Measurements from ENCODE around the gene BTG1. TPM values are rescaled to one million over a fixed set of nuclear protein-coding genes. Genes with fewer than 3 reads are reported as not detected.

BTG1 gene
- total and polyA plus RNA-seq, 9 of the 15 experiments (the other 6 are each of a cell fraction or from before 2014, with no cell fraction given), result 3.7 to 28.6 (median 7.4) TPM

GRCh38 chr12:92128612-92129011 lies 17.0 kb downstream of the BTG1 start:
- DNase-seq (ENCODE audit: extremely low read depth in 1 of 4, low spot score in 3 of 4) (no peak), ATAC-seq (no peak), FAIRE-seq (no peak)
- H3K27me3 ChIP-seq (ENCODE audit: control insufficient read depth in 2 of 2, insufficient read depth in 2 of 2, low read length in 2 of 2), result no peaks in the 10 kb centered on the region
- intact Hi-C loops (cut with micrococcal nuclease), result no loop called here
- no peak overlapping the region for H2AFZ ChIP-seq (ENCODE audit: low read depth, low read length)
- no peak overlapping the region for H3K9ac ChIP-seq (ENCODE audit: insufficient read depth in 1 of 2, low read depth in 2 of 2, low read length in 2 of 2)
- H3K27ac ChIP-seq (ENCODE audit: extremely low read depth, low read depth, low read length), result no peak overlapping the region
- ChIA-PET CTCF (ENCODE audit: low intra/inter-chr PET ratio) (no interaction called here), POLR2A (interaction anchor here (1.7 kb wide), 1 partner anchor 16 kb away, joined by 7 read pairs; the partner anchor contains the start of gene BTG1)
- H3K4me1 ChIP-seq (replicated peaks in 1 of 2; ENCODE audit: control insufficient read depth in 2 of 2, insufficient read depth in 2 of 2, low read length in 2 of 2), result peaks cover 0 to 16% of the 10 kb centered on the region in 2 experiments; a peak in 4 of 5 replicates
- H3K36me3 ChIP-seq (ENCODE audit: control insufficient read depth, insufficient read depth, low read length), result peaks cover 2% of the 10 kb centered on the region; the same call in 1 of the 3 replicates
- no peaks in the 10 kb centered on the region for H3K9me3 ChIP-seq (replicated peaks; ENCODE audit: control insufficient read depth, insufficient read depth, low read depth, low read length)
- peaks cover 53% of the 10 kb centered on the region for H3K79me2 ChIP-seq (ENCODE audit: control insufficient read depth, insufficient read depth, low read length)
- no TSS peak for BruUV-seq (replicated peaks)
- H3K9me1 ChIP-seq (ENCODE audit: control insufficient read depth, insufficient read depth, low read length), result peaks cover under 1% of the 10 kb centered on the region
- in situ Hi-C loops (cut with MboI), result no loop called here
- WGBS (ENCODE audit: insufficient coverage, low coverage, missing lambda C conversion rate), result 67% methylated on average over 1 of the region's 1 CpG
- H3K4me3 ChIP-seq, result no peak overlapping the region
- H3K4me2 ChIP-seq (ENCODE audit: insufficient read depth, low read length), result no peak overlapping the region
- H4K20me1 ChIP-seq (replicated peaks; ENCODE audit: control insufficient read depth, insufficient read depth, low read length), result peaks cover under 1% of the 10 kb centered on the region; the same call in 1 of the 2 replicates
- TF ChIP-seq THRA (IDR thresholded peaks at IDR 0.05) (no peak), CC2D1A (IDR thresholded peaks at IDR 0.05) (no peak), NR1H2 (CRISPR knock-in tag; IDR thresholded peaks at IDR 0.05) (no peak), ZNF740 (CRISPR knock-in tag; IDR thresholded peaks at IDR 0.05) (no peak), ZNF740 (tag; IDR thresholded peaks at IDR 0.05) (no peak), ZNF212 (CRISPR knock-in tag; IDR thresholded peaks at IDR 0.05) (no peak), PTTG1 (tag; IDR thresholded peaks at IDR 0.05; ENCODE audit: low read depth) (no peak), ARID4B (CRISPR knock-in tag; IDR thresholded peaks at IDR 0.05) (no peak), STAT5A (IDR thresholded peaks at IDR 0.05; ENCODE audit: borderline replicate concordance, low read length) (no peak), HLTF (IDR thresholded peaks at IDR 0.05) (no peak), ZNF124 (CRISPR knock-in tag; IDR thresholded peaks at IDR 0.05) (no peak), ZNF146 (CRISPR knock-in tag; IDR thresholded peaks at IDR 0.05; ENCODE audit: unreplicated experiment) (no peak), MEF2A (IDR thresholded peaks at IDR 0.05; ENCODE audit: control insufficient read depth, low read depth, low read length) (no peak), ZNF384 (IDR thresholded peaks at IDR 0.05; ENCODE audit: low read depth, low read length) (no peak), MECOM (CRISPR knock-in tag; IDR thresholded peaks at IDR 0.05) (no peak), ZNF12 (CRISPR knock-in tag; IDR thresholded peaks at IDR 0.05) (no peak), PHB (CRISPR knock-in tag; IDR thresholded peaks at IDR 0.05) (no peak), BRCA1 (IDR thresholded peaks at IDR 0.05) (no peak), BRCA1 (CRISPR knock-in tag; IDR thresholded peaks at IDR 0.05) (no peak)

All from K562 (cell line).